Thoracic aorta endothelial cell (primary cell): ENCODE data around the gene FBLN5. TPM values are rescaled to one million over a fixed set of nuclear protein-coding genes. Genes with fewer than 3 reads are reported as not detected.

ENCODE experiments used
- total RNA-seq: library from RNA; depleted of rRNA; stranded (reverse); fragments of >200 nt; gene quantifications from 2 replicates; pipeline ENCODE4 v1.2.3, GENCODE V29; 2012

The FBLN5 gene, protein sequence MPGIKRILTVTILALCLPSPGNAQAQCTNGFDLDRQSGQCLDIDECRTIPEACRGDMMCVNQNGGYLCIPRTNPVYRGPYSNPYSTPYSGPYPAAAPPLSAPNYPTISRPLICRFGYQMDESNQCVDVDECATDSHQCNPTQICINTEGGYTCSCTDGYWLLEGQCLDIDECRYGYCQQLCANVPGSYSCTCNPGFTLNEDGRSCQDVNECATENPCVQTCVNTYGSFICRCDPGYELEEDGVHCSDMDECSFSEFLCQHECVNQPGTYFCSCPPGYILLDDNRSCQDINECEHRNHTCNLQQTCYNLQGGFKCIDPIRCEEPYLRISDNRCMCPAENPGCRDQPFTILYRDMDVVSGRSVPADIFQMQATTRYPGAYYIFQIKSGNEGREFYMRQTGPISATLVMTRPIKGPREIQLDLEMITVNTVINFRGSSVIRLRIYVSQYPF
- 2.9 and 6.3 TPM in 2 replicates for total RNA-seq

DNA sequence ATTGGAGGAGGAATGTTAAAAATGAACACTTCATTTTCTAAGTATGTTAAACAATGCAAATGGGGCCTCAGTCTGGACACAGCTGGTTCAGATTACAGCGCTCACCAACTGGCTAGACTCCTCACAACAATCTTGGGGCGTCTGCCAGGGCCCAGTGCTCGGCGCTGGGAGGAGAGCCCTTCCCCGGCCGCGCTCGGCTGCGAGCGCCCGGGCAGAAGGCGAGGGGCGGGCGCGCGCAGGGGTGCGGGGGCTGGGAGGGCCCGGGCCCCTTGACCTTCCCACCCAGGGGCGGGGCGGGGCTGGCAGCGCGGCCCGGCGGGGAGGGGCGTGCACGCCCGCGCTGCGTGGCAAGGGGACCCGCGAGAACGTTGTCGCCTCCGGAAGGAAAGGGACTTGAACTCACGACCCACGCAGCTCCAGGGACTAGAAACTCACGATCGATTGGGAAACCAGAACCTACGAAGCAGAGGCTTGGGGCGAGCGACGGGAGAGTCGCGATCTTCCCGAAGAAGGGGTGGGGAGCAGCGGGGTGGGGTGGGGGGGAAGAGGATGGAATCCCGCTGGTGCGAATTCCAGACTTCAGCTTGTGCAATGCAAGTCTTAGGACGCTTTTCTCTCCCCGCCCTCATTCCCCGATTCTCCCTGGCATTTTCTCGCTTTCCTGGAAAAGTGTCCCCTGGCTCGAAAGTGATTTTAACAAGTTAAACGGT, at the start of gene FBLN5:
FBLN5 (minus strand) TSS at position 220 of the 710 bp plus-strand sequence. CDS start 465 bp downstream, outside the sequence.

DNA sequence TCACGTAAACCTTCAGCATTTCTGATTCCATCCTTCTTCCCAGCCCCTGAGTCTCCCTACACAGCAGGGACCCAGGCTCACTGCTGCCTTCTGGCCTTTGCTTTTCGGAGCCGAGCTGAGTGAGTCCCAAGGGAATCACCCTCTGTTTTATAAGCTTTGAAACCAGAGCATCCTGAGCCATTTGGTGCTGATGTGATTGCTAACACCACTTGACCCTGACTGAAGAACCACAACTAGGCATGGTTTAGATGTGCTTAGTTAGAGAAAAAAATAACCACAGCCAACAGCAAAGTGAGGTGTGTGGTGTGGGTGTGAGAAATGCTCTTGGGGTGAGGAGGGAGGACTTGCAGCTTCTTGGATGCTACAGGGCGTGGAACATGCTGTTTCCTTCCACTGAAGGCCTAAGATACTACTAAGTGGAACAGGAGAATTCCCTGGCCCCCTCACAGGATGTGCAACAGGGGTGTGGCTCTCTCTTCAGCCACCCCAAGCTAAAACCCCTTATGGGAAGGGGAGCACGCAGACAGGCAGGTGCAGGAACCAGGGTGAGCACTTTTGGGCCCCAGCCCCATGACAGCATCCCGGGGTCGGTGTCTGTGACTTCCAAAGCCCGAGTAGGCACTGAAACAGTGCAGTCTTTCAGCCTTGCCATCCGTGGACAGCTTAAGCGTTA, 80.0 kb downstream of the FBLN5 start, which contains the start of gene TC2N:
TC2N (minus strand) TSS at position 221 of the 673 bp plus-strand sequence. CDS start 53,767 bp downstream, outside the sequence.

Other genes starting within 250 kb of the FBLN5 start
- not detected in 2 replicates for gene CATSPERB, start 215.6 kb downstream of the FBLN5 start, total RNA-seq
- gene TC2N, start 80.2 kb downstream of the FBLN5 start, total RNA-seq: under 0.01 and 0.07 TPM in 2 replicates
- 45.6 and 53.1 TPM in 2 replicates for gene TRIP11, start 92.4 kb upstream of the FBLN5 start, total RNA-seq
- 32.4 and 37.3 TPM in 2 replicates for gene ATXN3, start 158.9 kb upstream of the FBLN5 start, total RNA-seq
- gene NDUFB1, start 174.0 kb upstream of the FBLN5 start, total RNA-seq: 173 and 184 TPM in 2 replicates
- 69.3 and 78.1 TPM in 2 replicates for gene CPSF2, start 174.3 kb upstream of the FBLN5 start, total RNA-seq